ENCODE measurements around the gene MYRFL.

- TF ChIP-seq CTCF (IDR thresholded peaks at IDR 0.05; ENCODE audit: low read depth, low read length, poor library complexity, severe bottlenecking): no peak
- no peak for TF ChIP-seq EZH2phosphoT487 (IDR thresholded peaks at IDR 0.05; ENCODE audit: borderline replicate concordance, low read length)
Measured at GRCh38 chr12:69966839-69967238, 141.8 kb downstream of the MYRFL start.

Measured in DOHH2 (cell line).